A673 (cell line): ENCODE measurements around the gene COBL. TPM values are rescaled to one million over a fixed set of nuclear protein-coding genes. Genes with fewer than 3 reads are reported as not detected.

Source experiments
- BruUV-seq: library from RNA; stranded (reverse); fragments of 400-500 nt; replicated peaks from 2 replicates; lab custom pipeline; 2021; lab: Mats Ljungman, UMichigan
- CTCF ChIA-PET: fragments of 300-600 bp; sonication (Branson Sonifier 250); formaldehyde crosslinking; loops from one replicate; lab custom pipeline; 2022; ENCODE audit warnings: antibody characterized with exemption; lab: Charles Lee
- POLR2A ChIA-PET: fragments of 300-600 bp; sonication (Branson Sonifier 250); formaldehyde crosslinking; loops from one replicate; lab custom pipeline; 2022; ENCODE audit warnings: antibody characterized with exemption; ENCODE audit not compliant: low non-redundant PET; lab: Charles Lee
- DNase-seq: peaks from one replicate; pipeline ENCODE4 v3.0.0-alpha.2; 2015; ENCODE audit warnings: low spot score
- H3K27ac ChIP-seq: fragments of 200-600 bp; sonication (generic); 2 replicates; pipeline ENCODE4 v1.5.1; 2016; ENCODE audit warnings: mixed run types, low read depth, mild to moderate bottlenecking, mixed read lengths, antibody characterized with exemption, low read length; ENCODE audit not compliant: poor library complexity, severe bottlenecking
- H3K27me3 ChIP-seq: fragments of 200-600 bp; sonication (generic); replicated peaks from 2 replicates; pipeline ENCODE4 v1.6.1; 2017; ENCODE audit warnings: mixed run types, low read depth, mild to moderate bottlenecking, mixed read lengths, antibody characterized with exemption, low read length; ENCODE audit not compliant: insufficient read depth, poor library complexity
- H3K36me3 ChIP-seq: fragments of 200-600 bp; sonication (generic); 2 replicates; pipeline ENCODE4 v1.6.1; 2016; ENCODE audit warnings: mixed run types, mild to moderate bottlenecking, mixed read lengths, antibody characterized with exemption, low read length; ENCODE audit not compliant: insufficient read depth, poor library complexity, severe bottlenecking
- H3K4me1 ChIP-seq: fragments of 200-600 bp; sonication (generic); 2 replicates; pipeline ENCODE4 v1.6.1; 2017; ENCODE audit warnings: mixed run types, mild to moderate bottlenecking, mixed read lengths, antibody characterized with exemption, low read length; ENCODE audit not compliant: insufficient read depth, poor library complexity, severe bottlenecking
- H3K4me3 ChIP-seq: fragments of 200-600 bp; sonication (generic); 2 replicates; pipeline ENCODE4 v1.5.1; 2016; ENCODE audit warnings: low read depth, mixed run types, mild to moderate bottlenecking, mixed read lengths, low read length; ENCODE audit not compliant: poor library complexity, severe bottlenecking
- H3K9me3 ChIP-seq: fragments of 200-600 bp; sonication (generic); 2 replicates; pipeline ENCODE4 v1.6.1; 2016; ENCODE audit warnings: mixed run types, low read depth, mild to moderate bottlenecking, mixed read lengths, antibody characterized with exemption, low read length; ENCODE audit not compliant: poor library complexity, severe bottlenecking
- EZH2 ChIP-seq: fragments of 200-600 bp; sonication (generic); IDR thresholded peaks from 2 replicates; pipeline ENCODE4 v1.6.1; 2017; ENCODE audit warnings: borderline replicate concordance, low read depth, mild to moderate bottlenecking, mixed read lengths, antibody characterized with exemption, low read length; ENCODE audit not compliant: poor library complexity, severe bottlenecking
- intact Hi-C: fragments of 100-400 bp; cut with micrococcal nuclease; formaldehyde crosslinking; loops from one replicate; pipeline ENCODE4 v1.10.0; 2022; ENCODE audit not compliant: unreplicated experiment
- total RNA-seq: library from RNA; stranded (reverse); gene quantifications from 2 replicates; pipeline ENCODE4 v1.2.3, GENCODE V29; 2021
- TF ChIP-seq, protein P1 (sequence below): fragments of 300-800, 200-600 bp; sonication (generic); conservative IDR thresholded peaks from 2 replicates; pipeline ENCODE4 v1.5.1; 2017; ENCODE audit warnings: low read depth, mild to moderate bottlenecking, antibody characterized with exemption, low read length, moderate library complexity, mixed read lengths

Gene COBL
- total RNA-seq, 1 experiment from 2014 or later = not detected

DNA sequence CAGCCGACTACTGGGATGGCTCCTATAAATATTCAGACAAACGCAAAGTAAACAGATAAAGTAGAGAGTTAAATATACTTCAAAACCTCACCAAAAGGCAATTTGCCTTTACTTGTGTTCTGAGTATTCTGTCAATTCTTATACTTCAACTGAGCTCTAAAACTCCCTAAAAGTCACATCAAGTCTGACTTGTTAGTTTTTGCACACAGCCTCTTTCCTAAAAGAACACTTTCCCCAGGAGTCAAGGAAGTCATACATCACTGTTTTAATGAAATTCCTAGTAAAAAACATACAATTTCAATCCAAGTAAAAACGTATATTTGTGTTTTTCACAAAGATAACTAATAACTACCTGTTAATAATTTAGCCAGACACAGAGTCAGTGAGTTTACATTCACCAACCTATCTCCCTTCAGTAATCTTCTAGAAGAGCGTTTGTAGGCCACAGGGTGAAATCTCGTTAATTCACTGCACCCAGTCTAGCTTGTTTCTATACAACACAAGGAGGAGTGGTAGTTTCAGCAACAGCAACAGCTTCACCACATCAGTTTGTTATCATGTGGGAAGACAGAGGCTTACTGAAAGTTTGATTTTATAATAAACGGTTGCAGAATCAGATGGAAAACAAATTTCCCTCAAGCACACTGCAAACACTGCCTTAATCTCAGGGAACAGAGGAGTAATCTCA lies 2.7 kb downstream of the COBL start:
- no TSS peak for BruUV-seq
- Histone ChIP-seq H3K4me3 (no peak overlapping the region), H3K27ac (no peak overlapping the region), H3K27me3 (no peaks in the 10 kb centered on the region), H3K36me3 (no peaks in the 10 kb centered on the region), H3K9me3 (peaks cover 11% of the 10 kb centered on the region), H3K4me1 (no peaks in the 10 kb centered on the region)
- no peak for DNase-seq
- TF ChIP-seq, protein P1, sequence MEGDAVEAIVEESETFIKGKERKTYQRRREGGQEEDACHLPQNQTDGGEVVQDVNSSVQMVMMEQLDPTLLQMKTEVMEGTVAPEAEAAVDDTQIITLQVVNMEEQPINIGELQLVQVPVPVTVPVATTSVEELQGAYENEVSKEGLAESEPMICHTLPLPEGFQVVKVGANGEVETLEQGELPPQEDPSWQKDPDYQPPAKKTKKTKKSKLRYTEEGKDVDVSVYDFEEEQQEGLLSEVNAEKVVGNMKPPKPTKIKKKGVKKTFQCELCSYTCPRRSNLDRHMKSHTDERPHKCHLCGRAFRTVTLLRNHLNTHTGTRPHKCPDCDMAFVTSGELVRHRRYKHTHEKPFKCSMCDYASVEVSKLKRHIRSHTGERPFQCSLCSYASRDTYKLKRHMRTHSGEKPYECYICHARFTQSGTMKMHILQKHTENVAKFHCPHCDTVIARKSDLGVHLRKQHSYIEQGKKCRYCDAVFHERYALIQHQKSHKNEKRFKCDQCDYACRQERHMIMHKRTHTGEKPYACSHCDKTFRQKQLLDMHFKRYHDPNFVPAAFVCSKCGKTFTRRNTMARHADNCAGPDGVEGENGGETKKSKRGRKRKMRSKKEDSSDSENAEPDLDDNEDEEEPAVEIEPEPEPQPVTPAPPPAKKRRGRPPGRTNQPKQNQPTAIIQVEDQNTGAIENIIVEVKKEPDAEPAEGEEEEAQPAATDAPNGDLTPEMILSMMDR = no peak
- TF ChIP-seq EZH2 = no peak
- intact Hi-C loops = no loop called here
- POLR2A ChIA-PET = no interaction called here
- CTCF ChIA-PET = no interaction called here

DNA sequence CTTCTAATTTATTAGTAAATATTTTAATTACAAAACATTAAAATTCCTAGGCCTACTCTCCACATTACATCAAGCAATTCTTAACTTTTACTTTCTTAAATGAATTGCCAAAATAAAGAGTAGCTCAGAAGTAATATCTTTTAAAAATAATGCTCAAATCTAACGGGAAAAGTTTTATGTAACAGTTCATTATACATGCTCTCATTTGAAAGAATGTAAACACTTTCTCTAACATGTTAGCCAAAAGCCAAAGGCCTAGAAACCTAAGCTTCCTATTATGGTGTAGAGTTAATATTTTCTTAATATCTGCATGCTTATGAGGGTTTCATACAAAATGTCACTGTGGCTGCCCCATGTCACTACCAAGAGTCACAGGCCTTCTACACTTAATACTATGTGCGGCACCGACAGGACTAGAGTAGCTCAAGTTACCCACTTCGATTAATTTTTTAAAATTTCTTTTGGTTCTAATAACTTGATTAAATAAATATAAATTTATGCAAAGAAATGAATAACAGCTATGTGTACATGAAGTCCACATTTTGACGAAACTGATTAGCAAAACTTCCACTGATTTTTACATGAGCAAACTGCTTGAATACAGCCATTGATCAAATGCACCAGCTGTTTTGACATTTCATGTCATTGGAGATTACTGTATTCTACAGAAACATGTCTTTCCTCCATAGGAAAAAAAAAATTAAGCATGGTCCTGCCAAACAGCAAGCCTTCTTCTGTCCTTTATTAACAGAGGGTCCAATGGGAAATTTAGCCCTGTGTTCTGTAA lies 3.5 kb downstream of the COBL start:
- CTCF ChIA-PET = no interaction called here

DNA sequence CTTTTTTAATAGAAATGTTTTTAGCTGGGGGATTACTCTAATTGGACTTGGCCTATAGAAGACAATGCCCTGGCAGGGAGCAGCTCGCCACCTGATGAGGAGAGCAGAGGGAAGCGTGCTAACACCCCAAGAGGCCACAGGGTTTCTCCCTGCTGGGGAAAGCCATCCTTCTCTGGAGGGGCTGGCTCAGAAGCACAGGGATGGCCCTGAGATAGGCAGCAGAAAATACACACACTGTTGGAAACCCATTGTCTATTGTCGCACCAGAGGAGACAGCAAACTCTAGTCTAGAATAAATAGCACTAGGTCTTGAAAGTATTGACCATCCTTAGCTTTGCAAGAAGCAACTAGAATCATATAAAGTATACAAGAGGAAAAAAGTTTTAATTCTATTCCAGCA lies 5.4 kb downstream of the COBL start:
- peaks cover 12% of the 10 kb centered on the region for H3K9me3 ChIP-seq
- H3K27me3 ChIP-seq = no peaks in the 10 kb centered on the region
- DNase-seq = no peak
- TF ChIP-seq EZH2 = no peak
- TF ChIP-seq, protein P1 = no peak
- H3K36me3 ChIP-seq = no peaks in the 10 kb centered on the region
- no peaks in the 10 kb centered on the region for H3K4me1 ChIP-seq
- ChIA-PET CTCF (no interaction called here), POLR2A (no interaction called here)
- intact Hi-C loops = no loop called here
- no peak overlapping the region for H3K4me3 ChIP-seq
- H3K27ac ChIP-seq = no peak overlapping the region
- BruUV-seq = no TSS peak

More for the DNA sequence above, 3.5 kb downstream of the COBL start:
- Histone ChIP-seq H3K36me3 (no peaks in the 10 kb centered on the region), H3K27me3 (no peaks in the 10 kb centered on the region), H3K9me3 (peaks cover 11% of the 10 kb centered on the region), H3K27ac (no peak overlapping the region), H3K4me1 (no peaks in the 10 kb centered on the region), H3K4me3 (no peak overlapping the region)
- no peak for DNase-seq
- no TSS peak for BruUV-seq
- POLR2A ChIA-PET = no interaction called here
- TF ChIP-seq, protein P1 = no peak
- no peak for TF ChIP-seq EZH2
- intact Hi-C loops = no loop called here
